ENCODE data around the gene ANKRD12. TPM values are rescaled to one million over a fixed set of nuclear protein-coding genes. Genes with fewer than 3 reads are reported as not detected.

Gene ANKRD12
- total and polyA plus RNA-seq, 2 of the 4 experiments (the other 2 are of a cell fraction) = 2.6 to 12.9 TPM

DNA sequence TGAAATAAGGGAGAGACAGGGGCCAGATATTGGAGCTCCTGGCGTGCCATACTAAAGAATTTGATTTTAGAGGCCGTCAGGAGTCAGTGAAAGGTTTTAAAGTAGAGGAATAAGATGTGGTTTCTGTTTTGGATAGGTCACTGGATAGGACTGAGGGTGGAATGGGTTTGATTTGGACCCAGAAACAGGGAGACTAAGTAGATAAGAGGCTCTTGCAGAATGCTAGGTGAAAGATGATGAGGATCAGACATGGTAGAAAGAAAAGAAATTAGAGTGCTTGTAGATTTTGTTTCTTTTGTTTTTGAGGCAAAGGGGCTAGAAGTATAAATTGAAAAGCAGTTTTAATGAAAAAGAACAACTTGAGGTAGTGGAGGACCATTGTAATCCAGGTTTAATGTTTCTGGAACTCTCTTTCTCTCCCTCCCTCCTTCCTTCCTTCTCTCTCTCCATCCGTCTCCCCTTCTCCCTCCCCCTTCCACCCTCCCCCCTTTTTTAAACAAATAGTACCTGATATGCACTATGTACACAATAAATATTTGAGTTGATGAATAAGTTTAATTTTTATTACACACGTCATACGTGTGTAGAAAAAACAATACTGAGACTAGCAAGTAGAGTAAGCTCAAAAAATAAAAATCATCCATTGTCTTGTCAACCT is 32.2 kb upstream of the ANKRD12 start:
- ATAC-seq (ENCODE audit: low read depth) (no peak), DNase-seq (no peak)
- Histone ChIP-seq H3K27me3 (ENCODE audit: control insufficient read depth, insufficient read depth, low read length) (no peaks in the 10 kb centered on the region), H3K9me3 (ENCODE audit: control insufficient read depth, insufficient read depth, low read length) (no peaks in the 10 kb centered on the region), H3K56ac (ENCODE audit: extremely low read depth, insufficient read depth, low read length) (peak overlapping the region; percentile 77), H3K23ac (ENCODE audit: low read depth, low read length) (peak overlapping the region; percentile 99; the same call in 1 of the 2 replicates), H3K9ac (ENCODE audit: low read depth, low read length) (peak overlapping the region; percentile 100), H2BK120ac (ENCODE audit: low read depth, low read length) (peak overlapping the region; percentile 24), H3K4me1 (ENCODE audit: control insufficient read depth, insufficient read depth, low read length) (peaks cover 4% of the 10 kb centered on the region), H4K5ac (ENCODE audit: low read depth, low read length) (peak overlapping the region; percentile 64; the same call in 1 of the 2 replicates), H2BK15ac (ENCODE audit: low read depth, low read length) (peak overlapping the region; percentile 18; the same call in 1 of the 3 replicates), H2AFZ (replicated peaks; ENCODE audit: low read length, poor library complexity) (no peak overlapping the region), H3K79me1 (ENCODE audit: low read depth in 1 of 2, low read length in 2 of 2) (peaks cover 3 to 34% of the 10 kb centered on the region in 2 experiments; a peak in 2 of 4 replicates), H2BK5ac (ENCODE audit: low read depth, low read length, poor library complexity, severe bottlenecking) (peak overlapping the region; percentile 98), H3K4ac (ENCODE audit: low read depth, low read length) (peak overlapping the region; percentile 95; the same call in 1 of the 2 replicates), H2AK9ac (replicated peaks; ENCODE audit: low read depth, low read length, poor library complexity) (no peak overlapping the region), H4K8ac (ENCODE audit: low read depth in 2 of 2, low read length in 2 of 2) (peak overlapping the region; percentile 40 to 93; a peak in 3 of 4 replicates), H4K91ac (ENCODE audit: insufficient read depth, low read depth, low read length) (peak overlapping the region; percentile 21), H3K36me3 (ENCODE audit: control insufficient read depth, insufficient read depth, low read length) (peaks cover 2% of the 10 kb centered on the region; the same call in 1 of the 2 replicates), H3K9me1 (ENCODE audit: insufficient read depth, low read length) (0 out of 2 replicates have a peak, but pooled peaks cover 3% of the 10 kb centered on the region), H3K27ac (ENCODE audit: insufficient read depth, low read length) (peak overlapping the region; percentile 78), H2AK5ac (ENCODE audit: low read depth, low read length) (peak overlapping the region; percentile 61), H4K20me1 (ENCODE audit: insufficient read depth, low read length) (peaks cover 53% of the 10 kb centered on the region), H2BK20ac (ENCODE audit: low read depth, low read length) (peak overlapping the region; percentile 51; the same call in 1 of the 2 replicates), H3K4me2 (ENCODE audit: low read depth, low read length) (peak overlapping the region; percentile 99), H3K4me3 (ENCODE audit: insufficient read depth, low read depth, low read length) (peak overlapping the region; percentile 97), H3K14ac (replicated peaks; ENCODE audit: low read depth, low read length) (peak overlapping the region; percentile 91), H3K18ac (ENCODE audit: low read depth, low read length) (peak overlapping the region; percentile 95; the same call in 1 of the 2 replicates)
- 27% methylated on average over 2 of the region's 5 CpGs; no CpG with 5 or more reads in 1 of the 2 experiments for WGBS, 2 experiments (ENCODE audit: extremely low coverage in 2 of 2, insufficient read length in 1 of 2)
- ChIA-PET POLR2A (ENCODE audit: unreplicated experiment) (no interaction called here), CTCF (interaction anchor here (1.0 to 2.4 kb wide), 2 partner anchors 31 to 38 kb away, joined by 3 to 5 read pairs; no protein-coding TSS in a partner anchor)
- no TSS peak for BruUV-seq (replicated peaks)
- dilution Hi-C loops (cut with HindIII; ENCODE audit: low sequenced_read_pairs, unreplicated experiment) = no loop called here
- intact Hi-C loops (cut with micrococcal nuclease) = loop anchor here (2.0 kb wide), 1 partner anchor 30 kb away; no protein-coding TSS in a partner anchor
- in situ Hi-C loops (cut with MboI; ENCODE audit: low sequenced_read_pairs) = no loop called here
- TF ChIP-seq, protein P1, sequence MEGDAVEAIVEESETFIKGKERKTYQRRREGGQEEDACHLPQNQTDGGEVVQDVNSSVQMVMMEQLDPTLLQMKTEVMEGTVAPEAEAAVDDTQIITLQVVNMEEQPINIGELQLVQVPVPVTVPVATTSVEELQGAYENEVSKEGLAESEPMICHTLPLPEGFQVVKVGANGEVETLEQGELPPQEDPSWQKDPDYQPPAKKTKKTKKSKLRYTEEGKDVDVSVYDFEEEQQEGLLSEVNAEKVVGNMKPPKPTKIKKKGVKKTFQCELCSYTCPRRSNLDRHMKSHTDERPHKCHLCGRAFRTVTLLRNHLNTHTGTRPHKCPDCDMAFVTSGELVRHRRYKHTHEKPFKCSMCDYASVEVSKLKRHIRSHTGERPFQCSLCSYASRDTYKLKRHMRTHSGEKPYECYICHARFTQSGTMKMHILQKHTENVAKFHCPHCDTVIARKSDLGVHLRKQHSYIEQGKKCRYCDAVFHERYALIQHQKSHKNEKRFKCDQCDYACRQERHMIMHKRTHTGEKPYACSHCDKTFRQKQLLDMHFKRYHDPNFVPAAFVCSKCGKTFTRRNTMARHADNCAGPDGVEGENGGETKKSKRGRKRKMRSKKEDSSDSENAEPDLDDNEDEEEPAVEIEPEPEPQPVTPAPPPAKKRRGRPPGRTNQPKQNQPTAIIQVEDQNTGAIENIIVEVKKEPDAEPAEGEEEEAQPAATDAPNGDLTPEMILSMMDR (conservative IDR thresholded peaks at IDR 0.05; ENCODE audit: low read depth, low read length) = no peak
- TF ChIP-seq RCOR1 (IDR thresholded peaks at IDR 0.05; ENCODE audit: insufficient replicate concordance, low read length) (no peak), POLR2A (IDR thresholded peaks at IDR 0.05; ENCODE audit: low read depth, low read length) (no peak), BHLHE40 (IDR thresholded peaks at IDR 0.05; ENCODE audit: low read depth, low read length) (no peak), SMC3 (IDR thresholded peaks at IDR 0.05; ENCODE audit: low read depth, low read length) (no peak), NFE2L2 (IDR thresholded peaks at IDR 0.05; ENCODE audit: low read depth, low read length) (no peak), RAD21 (IDR thresholded peaks at IDR 0.05; ENCODE audit: low read length) (no peak), FOS (IDR thresholded peaks at IDR 0.05; ENCODE audit: low read depth, low read length) (no peak), MAZ (IDR thresholded peaks at IDR 0.05; ENCODE audit: borderline replicate concordance, low read depth, low read length) (no peak), CEBPB (IDR thresholded peaks at IDR 0.05; ENCODE audit: low read depth, low read length) (no peak), RFX5 (IDR thresholded peaks at IDR 0.05; ENCODE audit: low read depth, low read length) (no peak), CHD1 (IDR thresholded peaks at IDR 0.05; ENCODE audit: low read depth, low read length) (no peak)
- TF ChIP-seq, protein P2, sequence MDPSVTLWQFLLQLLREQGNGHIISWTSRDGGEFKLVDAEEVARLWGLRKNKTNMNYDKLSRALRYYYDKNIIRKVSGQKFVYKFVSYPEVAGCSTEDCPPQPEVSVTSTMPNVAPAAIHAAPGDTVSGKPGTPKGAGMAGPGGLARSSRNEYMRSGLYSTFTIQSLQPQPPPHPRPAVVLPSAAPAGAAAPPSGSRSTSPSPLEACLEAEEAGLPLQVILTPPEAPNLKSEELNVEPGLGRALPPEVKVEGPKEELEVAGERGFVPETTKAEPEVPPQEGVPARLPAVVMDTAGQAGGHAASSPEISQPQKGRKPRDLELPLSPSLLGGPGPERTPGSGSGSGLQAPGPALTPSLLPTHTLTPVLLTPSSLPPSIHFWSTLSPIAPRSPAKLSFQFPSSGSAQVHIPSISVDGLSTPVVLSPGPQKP (IDR thresholded peaks at IDR 0.05; ENCODE audit: borderline replicate concordance, low read depth, low read length) = no peak
- TF ChIP-seq, protein P3, sequence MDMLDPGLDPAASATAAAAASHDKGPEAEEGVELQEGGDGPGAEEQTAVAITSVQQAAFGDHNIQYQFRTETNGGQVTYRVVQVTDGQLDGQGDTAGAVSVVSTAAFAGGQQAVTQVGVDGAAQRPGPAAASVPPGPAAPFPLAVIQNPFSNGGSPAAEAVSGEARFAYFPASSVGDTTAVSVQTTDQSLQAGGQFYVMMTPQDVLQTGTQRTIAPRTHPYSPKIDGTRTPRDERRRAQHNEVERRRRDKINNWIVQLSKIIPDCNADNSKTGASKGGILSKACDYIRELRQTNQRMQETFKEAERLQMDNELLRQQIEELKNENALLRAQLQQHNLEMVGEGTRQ (IDR thresholded peaks at IDR 0.05; ENCODE audit: low read depth, low read length) = no peak
